Right atrium auricular region (tissue), 2 donors: Measurements from ENCODE around the gene IL13RA2. TPM values are rescaled to one million over a fixed set of nuclear protein-coding genes. Genes with fewer than 3 reads are reported as not detected.
A peak's percentile ranks its signal among the peaks of the same experiment; 100 is the strongest.

Experiments
- DNase-seq: peaks from one replicate; pipeline ENCODE4 v3.0.0-alpha.2; 2019; ENCODE audit warnings: low spot score
- H3K27ac ChIP-seq, 2 donors: fragments of 200-600 bp; sonication (generic); 1 replicate in 1 of 2; 2 replicates in 1 of 2; pipeline ENCODE4 v1.5.1; 2016 to 2019
- H3K27me3 ChIP-seq, 2 donors: fragments of 200-600 bp; sonication (generic); one replicate each; pipeline versions ENCODE4 v1.5.1 to v1.6.0; 2017 to 2019
- H3K36me3 ChIP-seq: fragments of 200-600 bp; sonication (generic); one replicate; pipeline ENCODE4 v1.5.1; 2016
- H3K4me1 ChIP-seq, 2 donors: fragments of 200-600 bp; sonication (generic); one replicate each; pipeline versions ENCODE4 v1.5.1 to v1.6.0; 2017 to 2019
- H3K4me3 ChIP-seq, 2 donors: fragments of 200-600 bp; sonication (generic); 1 replicate in 1 of 2; 2 replicates in 1 of 2; pipeline ENCODE4 v1.5.1; 2017 to 2019; ENCODE audit warnings: mild to moderate bottlenecking in 1 of 2, moderate library complexity in 1 of 2
- H3K9me3 ChIP-seq, 2 donors: fragments of 200-600 bp; sonication (generic); one replicate each; pipeline ENCODE4 v1.5.1; 2019
- total RNA-seq, 2 donors: library from RNA; depleted of rRNA; stranded (reverse); fragments of >200 nt; gene quantifications; one replicate each; pipeline ENCODE4 v1.1.0, GENCODE V29; 2016
- TF ChIP-seq, protein P1 (sequence below), 2 donors: fragments of 200-600 bp; sonication (generic); IDR thresholded peaks; one replicate each; pipeline ENCODE4 v1.5.1; 2019; ENCODE audit warnings: antibody characterized with exemption in 2 of 2

Gene IL13RA2
- total RNA-seq, 2 donors from 2014 or later: 0.44 to 0.47 TPM

DNA sequence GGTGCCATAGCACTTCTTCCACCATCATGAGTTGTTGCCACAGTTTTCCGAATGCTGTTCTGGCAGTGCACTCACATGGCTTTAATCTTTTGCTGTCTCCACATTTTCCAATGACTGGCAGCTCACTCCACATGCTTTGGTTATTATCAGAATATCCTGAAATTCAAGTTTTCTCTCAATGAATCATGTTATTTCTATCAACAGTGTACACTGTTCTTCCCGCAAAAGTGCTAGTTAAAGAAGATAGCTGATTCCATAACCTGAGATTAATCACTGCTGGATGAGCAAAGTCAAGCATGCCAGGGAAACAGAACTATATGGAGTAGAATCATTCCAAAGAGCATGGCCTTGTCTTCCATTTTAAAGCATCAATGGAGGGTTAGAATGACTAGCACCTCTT lies 14.6 kb upstream of the IL13RA2 start:
- TF ChIP-seq, protein P1, sequence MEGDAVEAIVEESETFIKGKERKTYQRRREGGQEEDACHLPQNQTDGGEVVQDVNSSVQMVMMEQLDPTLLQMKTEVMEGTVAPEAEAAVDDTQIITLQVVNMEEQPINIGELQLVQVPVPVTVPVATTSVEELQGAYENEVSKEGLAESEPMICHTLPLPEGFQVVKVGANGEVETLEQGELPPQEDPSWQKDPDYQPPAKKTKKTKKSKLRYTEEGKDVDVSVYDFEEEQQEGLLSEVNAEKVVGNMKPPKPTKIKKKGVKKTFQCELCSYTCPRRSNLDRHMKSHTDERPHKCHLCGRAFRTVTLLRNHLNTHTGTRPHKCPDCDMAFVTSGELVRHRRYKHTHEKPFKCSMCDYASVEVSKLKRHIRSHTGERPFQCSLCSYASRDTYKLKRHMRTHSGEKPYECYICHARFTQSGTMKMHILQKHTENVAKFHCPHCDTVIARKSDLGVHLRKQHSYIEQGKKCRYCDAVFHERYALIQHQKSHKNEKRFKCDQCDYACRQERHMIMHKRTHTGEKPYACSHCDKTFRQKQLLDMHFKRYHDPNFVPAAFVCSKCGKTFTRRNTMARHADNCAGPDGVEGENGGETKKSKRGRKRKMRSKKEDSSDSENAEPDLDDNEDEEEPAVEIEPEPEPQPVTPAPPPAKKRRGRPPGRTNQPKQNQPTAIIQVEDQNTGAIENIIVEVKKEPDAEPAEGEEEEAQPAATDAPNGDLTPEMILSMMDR (IDR thresholded peaks at IDR 0.05): no peak
- H3K4me3 ChIP-seq: no peak overlapping the region
- H3K27me3 ChIP-seq: no peaks in the 10 kb centered on the region

DNA sequence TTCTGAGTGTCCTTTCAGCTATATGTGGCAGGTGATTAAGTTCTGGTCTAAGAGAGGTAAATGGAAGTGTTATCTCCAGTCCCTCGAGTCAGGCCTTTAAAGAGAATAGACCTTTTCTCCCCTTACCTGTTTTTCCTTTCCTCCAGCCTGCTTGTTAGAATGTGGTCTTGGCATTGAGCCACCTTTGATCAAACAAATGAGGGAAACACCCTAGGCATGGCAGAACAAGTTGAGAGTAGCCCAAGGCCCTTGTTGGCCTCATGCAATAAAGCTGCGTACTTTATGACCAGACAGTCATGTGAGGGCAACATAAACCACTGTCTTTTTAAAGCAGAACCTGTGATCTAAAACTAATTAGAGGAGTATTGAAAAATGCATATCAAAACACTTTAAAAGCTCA lies 13.2 kb upstream of the IL13RA2 start:
- Histone ChIP-seq H3K9me3 (no peaks in the 10 kb centered on the region), H3K27me3 (no peaks in the 10 kb centered on the region), H3K27ac (peak overlapping the region; percentile 3 to 35), H3K4me1 (no peaks in the 10 kb centered on the region), H3K36me3 (no peaks in the 10 kb centered on the region), H3K4me3 (no peak overlapping the region)
- TF ChIP-seq, protein P1 (IDR thresholded peaks at IDR 0.05): no peak
- DNase-seq: no peak

More for the DNA sequence above, 14.6 kb upstream of the IL13RA2 start:
- DNase-seq: no peak
- H3K4me1 ChIP-seq: no peaks in the 10 kb centered on the region
- no peaks in the 10 kb centered on the region for H3K9me3 ChIP-seq
- H3K36me3 ChIP-seq: no peaks in the 10 kb centered on the region
- H3K27ac ChIP-seq: no peak overlapping the region

DNA sequence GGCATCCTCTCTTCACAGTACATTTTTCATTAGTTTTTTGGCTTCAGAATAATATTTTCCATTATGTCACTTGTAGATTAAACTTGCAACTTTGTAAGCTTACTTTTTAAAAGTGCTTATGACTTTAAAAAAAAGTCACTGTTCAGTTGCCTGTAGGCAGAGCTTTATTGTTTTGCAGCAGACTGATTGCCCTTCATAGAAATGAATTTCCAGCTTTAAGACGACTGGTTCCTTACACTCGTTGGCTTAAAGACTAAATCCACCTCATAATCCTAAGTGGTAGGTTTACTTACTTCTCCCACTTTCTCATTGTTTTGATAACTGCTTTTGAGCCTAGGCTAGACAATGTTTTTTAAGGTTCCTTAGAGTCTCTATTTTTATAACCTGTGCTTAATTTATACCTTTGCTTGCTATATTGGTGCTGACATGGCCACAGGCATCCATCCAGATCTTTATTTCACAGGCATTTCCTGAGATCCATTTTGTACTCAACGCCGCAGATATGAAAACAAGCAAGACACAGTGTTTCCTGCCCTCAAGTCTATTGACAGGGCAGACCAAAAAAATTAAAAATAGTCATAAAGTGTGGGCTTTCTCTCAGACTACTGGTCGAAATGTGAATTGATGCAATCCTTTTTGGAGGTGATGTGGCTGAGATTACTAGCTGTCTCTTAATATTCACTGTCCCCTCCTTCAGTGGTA lies 12.6 kb upstream of the IL13RA2 start:
- Histone ChIP-seq H3K36me3 (no peaks in the 10 kb centered on the region), H3K9me3 (no peaks in the 10 kb centered on the region), H3K27ac (peak overlapping the region; percentile 3 to 35), H3K27me3 (no peaks in the 10 kb centered on the region), H3K4me3 (no peak overlapping the region), H3K4me1 (no peaks in the 10 kb centered on the region)
- DNase-seq: no peak
- TF ChIP-seq, protein P1 (IDR thresholded peaks at IDR 0.05): no peak

DNA sequence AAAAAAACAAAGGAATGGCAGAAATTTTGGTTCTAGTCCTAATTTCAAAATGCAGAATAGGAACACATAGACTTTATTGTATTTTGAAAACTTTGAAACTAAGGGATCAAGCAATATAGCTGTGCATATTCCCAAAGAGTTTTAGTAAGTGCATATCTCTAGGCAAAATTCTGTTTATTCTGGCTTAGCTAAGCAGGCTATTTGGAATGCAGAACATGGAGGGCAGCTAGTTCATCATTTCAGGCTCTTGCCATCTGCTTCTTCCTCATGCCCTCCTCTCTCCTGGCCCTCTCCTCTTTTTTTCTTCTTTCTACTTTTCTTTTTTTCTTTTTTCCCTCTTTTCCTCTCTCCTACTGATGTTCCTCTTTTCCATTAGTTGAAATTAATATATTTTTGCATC lies 12.0 kb upstream of the IL13RA2 start:
- Histone ChIP-seq H3K4me1 (no peaks in the 10 kb centered on the region), H3K27ac (no peak overlapping the region), H3K36me3 (no peaks in the 10 kb centered on the region), H3K4me3 (no peak overlapping the region), H3K27me3 (no peaks in the 10 kb centered on the region), H3K9me3 (no peaks in the 10 kb centered on the region)
- TF ChIP-seq, protein P1 (IDR thresholded peaks at IDR 0.05): no peak
- DNase-seq: no peak

DNA sequence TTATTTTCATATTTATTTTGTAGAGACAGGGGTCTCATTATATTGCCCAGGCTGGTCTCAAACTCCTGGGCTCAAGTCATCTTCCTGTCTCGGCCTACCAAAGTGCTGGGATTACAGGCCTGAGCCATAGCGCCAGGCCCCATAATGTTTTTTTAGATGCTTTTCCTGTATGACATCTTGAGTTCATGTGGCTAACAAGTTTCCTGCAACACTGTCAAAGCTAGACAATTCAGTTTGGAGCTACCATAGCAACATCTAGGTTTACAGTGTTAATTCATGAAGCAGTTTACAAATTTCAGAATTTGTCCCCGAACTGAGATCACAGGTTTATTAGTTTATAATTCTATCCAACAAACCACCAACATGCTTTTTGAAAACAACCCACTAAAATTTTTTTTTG lies 6.4 kb upstream of the IL13RA2 start:
- DNase-seq: no peak
- Histone ChIP-seq H3K9me3 (no peaks in the 10 kb centered on the region), H3K4me3 (no peak overlapping the region), H3K4me1 (no peaks in the 10 kb centered on the region), H3K36me3 (no peaks in the 10 kb centered on the region), H3K27me3 (no peaks in the 10 kb centered on the region), H3K27ac (no peak overlapping the region)
- TF ChIP-seq, protein P1 (IDR thresholded peaks at IDR 0.05): no peak

DNA sequence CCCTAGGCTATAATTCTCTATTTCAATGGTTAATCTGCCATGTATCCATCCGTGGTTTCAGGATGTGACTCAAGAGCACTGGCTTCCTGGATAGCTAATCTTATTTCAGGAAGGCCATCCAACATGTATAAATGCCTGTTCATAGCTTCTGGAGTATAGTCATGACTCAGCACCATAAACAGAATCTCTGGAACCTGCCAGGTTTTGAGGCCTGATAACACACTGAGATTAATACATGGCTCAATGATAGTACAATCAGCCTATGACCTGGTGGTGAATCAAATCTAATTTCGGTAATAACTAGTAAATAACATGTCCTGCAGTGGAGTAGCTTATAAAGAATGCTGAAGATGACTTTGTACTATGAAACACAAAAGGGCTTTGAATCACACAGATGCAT lies 5.7 kb upstream of the IL13RA2 start:
- H3K27me3 ChIP-seq: no peaks in the 10 kb centered on the region
- DNase-seq: no peak
- no peak overlapping the region for H3K27ac ChIP-seq
- no peak overlapping the region for H3K4me3 ChIP-seq
- TF ChIP-seq, protein P1 (IDR thresholded peaks at IDR 0.05): no peak
- no peaks in the 10 kb centered on the region for H3K4me1 ChIP-seq
- no peaks in the 10 kb centered on the region for H3K36me3 ChIP-seq
- H3K9me3 ChIP-seq: no peaks in the 10 kb centered on the region
